Measurements from ENCODE around the gene OR5H6.

The OR5H6 gene

DNA sequence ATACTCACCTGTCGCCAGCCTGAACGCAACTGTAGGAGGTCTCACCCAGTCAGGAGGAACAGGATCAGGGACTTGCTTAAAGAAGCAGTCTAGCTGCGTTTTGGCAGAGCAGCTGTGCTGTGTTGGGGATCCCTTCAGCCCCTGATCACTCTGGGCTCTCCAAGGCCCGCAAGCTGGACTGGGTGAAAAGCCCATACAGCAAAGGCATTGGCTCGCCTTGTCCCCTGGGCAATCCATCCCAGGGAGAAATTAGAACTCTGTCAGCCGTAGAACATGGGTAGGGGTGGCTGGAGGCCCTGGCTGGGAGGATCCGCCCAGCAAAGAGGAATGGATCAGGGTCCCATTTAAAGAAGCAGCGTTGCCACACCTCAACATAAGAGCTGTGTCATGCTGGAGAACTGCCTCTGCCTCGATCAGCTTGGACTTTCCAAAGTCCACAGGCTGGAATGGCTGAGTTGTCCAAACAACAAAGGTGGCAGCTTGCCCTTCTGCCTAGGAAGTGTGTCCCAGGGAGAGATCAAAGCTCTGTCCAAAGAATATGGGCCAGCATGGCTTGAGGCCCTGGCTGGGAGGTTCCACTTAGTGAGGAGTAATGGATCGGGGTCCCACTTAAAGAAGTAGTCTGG is 27.4 kb downstream of the OR5H6 start:
- CTCF ChIA-PET = no interaction called here
- POLR2A ChIA-PET = no interaction called here
- DNase-seq (ENCODE audit: extremely low spot score) = no peak
- TF ChIP-seq FOXA1 (IDR thresholded peaks at IDR 0.05) = no peak
- TF ChIP-seq FOXM1 (IDR thresholded peaks at IDR 0.05; ENCODE audit: borderline replicate concordance) = no peak
- TF ChIP-seq HDGF (IDR thresholded peaks at IDR 0.05; ENCODE audit: borderline replicate concordance) = no peak
- no peak for TF ChIP-seq NFRKB (IDR thresholded peaks at IDR 0.05)
- TF ChIP-seq FOXK2 (IDR thresholded peaks at IDR 0.05) = no peak
- no peak for TF ChIP-seq LEF1 (IDR thresholded peaks at IDR 0.05; ENCODE audit: borderline replicate concordance)
- TF ChIP-seq L3MBTL2 (conservative IDR thresholded peaks at IDR 0.05) = no peak
- TF ChIP-seq ELF4 (IDR thresholded peaks at IDR 0.05) = no peak
- TF ChIP-seq SP1 (IDR thresholded peaks at IDR 0.05) = no peak
- TF ChIP-seq, protein P1, sequence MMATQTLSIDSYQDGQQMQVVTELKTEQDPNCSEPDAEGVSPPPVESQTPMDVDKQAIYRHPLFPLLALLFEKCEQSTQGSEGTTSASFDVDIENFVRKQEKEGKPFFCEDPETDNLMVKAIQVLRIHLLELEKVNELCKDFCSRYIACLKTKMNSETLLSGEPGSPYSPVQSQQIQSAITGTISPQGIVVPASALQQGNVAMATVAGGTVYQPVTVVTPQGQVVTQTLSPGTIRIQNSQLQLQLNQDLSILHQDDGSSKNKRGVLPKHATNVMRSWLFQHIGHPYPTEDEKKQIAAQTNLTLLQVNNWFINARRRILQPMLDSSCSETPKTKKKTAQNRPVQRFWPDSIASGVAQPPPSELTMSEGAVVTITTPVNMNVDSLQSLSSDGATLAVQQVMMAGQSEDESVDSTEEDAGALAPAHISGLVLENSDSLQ (IDR thresholded peaks at IDR 0.05) = no peak
- no peak for TF ChIP-seq BHLHE40 (IDR thresholded peaks at IDR 0.05; ENCODE audit: borderline replicate concordance)
- TF ChIP-seq ARNT (IDR thresholded peaks at IDR 0.05) = no peak
- TF ChIP-seq TARDBP (IDR thresholded peaks at IDR 0.05) = no peak
- no peak for TF ChIP-seq CTBP1 (IDR thresholded peaks at IDR 0.05; ENCODE audit: borderline replicate concordance)
- TF ChIP-seq SUZ12 (IDR thresholded peaks at IDR 0.05) = no peak
- no peak for TF ChIP-seq ZNF384 (IDR thresholded peaks at IDR 0.05)
